ENCODE measurements around the gene TBC1D22A. TPM values are rescaled to one million over a fixed set of nuclear protein-coding genes. Genes with fewer than 3 reads are reported as not detected.
A peak's percentile ranks its signal among the peaks of the same experiment; 100 is the strongest.

The TBC1D22A gene
- polyA plus RNA-seq, 1 of the 3 experiments (the other 2 are of a cell fraction): 16.5 TPM

DNA sequence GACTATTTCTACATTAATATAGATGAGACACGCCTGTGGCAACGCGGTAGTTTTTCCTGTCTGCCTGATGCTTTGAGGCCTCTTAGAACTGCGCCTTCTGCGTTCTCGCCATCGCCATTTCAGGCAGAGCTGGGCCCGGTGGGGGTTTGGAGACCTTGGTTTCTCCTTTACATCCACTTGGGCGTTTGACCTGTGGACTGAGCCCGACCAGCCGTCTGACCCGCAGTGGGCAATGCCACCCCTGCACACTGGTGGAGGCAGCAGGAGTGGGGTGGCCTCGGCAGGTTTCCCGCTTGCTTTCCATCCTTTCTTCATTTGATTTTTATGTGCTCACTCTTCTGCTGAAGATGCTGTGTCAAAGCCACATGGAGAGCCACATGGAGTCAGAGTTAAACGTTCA is 130.4 kb downstream of the TBC1D22A start (continued):
- TF ChIP-seq CTCF (IDR thresholded peaks at IDR 0.05): no peak
- no peak for TF ChIP-seq RFX5 (IDR thresholded peaks at IDR 0.05; ENCODE audit: low read length)
- TF ChIP-seq PBX3 (IDR thresholded peaks at IDR 0.05): no peak
- no peak for TF ChIP-seq SMC3 (IDR thresholded peaks at IDR 0.05; ENCODE audit: low read depth, low read length)
- no peak for TF ChIP-seq JUND (IDR thresholded peaks at IDR 0.05)
- TF ChIP-seq FOXM1 (IDR thresholded peaks at IDR 0.05; ENCODE audit: low read depth): no peak
- no peak for TF ChIP-seq TEAD4 (IDR thresholded peaks at IDR 0.05; ENCODE audit: borderline replicate concordance, insufficient read depth)

DNA sequence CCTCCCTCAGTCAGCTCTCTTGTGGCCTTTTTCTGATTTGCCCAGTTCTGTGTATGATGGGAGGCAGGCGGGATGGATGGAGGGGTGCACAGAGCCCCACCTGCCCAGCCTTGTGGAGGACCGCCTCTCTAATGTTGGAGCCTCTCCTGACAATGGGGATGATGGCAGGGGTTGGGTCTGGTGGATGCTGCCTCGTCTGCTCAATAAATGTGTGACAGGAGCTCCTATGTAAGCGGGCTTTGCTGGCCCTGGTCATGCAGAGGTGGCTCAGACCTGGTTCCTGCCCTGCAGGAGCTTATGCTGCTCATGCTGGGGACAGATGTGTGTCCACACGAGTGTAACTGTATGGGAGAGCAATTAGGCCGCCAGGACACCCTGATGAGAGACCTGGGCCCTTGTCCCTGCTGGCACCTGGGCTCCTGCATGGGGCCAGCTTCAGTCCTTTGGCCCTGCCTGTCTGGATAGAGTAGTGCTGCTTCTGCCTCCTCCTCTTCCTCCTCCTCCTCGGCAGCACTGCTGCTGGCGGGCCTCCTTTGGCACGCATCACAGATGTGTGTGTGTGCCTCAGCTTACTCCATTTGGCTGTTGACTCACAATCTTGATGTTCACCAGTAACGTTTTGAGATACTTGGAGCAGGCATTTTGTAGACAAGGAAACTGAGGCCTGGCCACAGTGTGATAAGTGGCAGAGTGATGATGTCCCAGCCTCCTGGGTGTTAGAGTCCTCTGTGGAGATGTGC is 131.0 kb downstream of the TBC1D22A start:
- Histone ChIP-seq H3F3A (replicated peaks; ENCODE audit: insufficient read depth) (no peaks in the 10 kb centered on the region), H3K9me3 (no peaks in the 10 kb centered on the region), H4K20me1 (ENCODE audit: insufficient read depth) (no peaks in the 10 kb centered on the region), H3K79me2 (ENCODE audit: insufficient read depth) (no peaks in the 10 kb centered on the region), H3K4me2 (no peak overlapping the region), H3K36me3 (replicated peaks in 1 of 2; ENCODE audit: control insufficient read depth in 1 of 2, insufficient read depth in 2 of 2, low read length in 1 of 2) (peaks cover 4 to 11% of the 10 kb centered on the region in 2 experiments), H3K27me3 (ENCODE audit: insufficient read depth) (no peaks in the 10 kb centered on the region), H3K9me2 (no peaks in the 10 kb centered on the region), H2AFZ (ENCODE audit: low read depth) (no peak overlapping the region), H3K4me1 (ENCODE audit: control insufficient read depth in 1 of 2, insufficient read depth in 2 of 2, low read depth in 1 of 2, low read length in 1 of 2) (peaks cover 0 to 47% of the 10 kb centered on the region in 2 experiments; a peak in 2 of 4 replicates), H3K9ac (no peak overlapping the region), H3K4me3 (ENCODE audit: low read depth in 2 of 2, low read length in 1 of 2) (no peak overlapping the region), H3K27ac (ENCODE audit: low read depth in 2 of 2, low read length in 1 of 2) (peak overlapping the region in 1 of 2 experiments; percentile 36; a peak in 2 of 4 replicates)
- WGBS (ENCODE audit: low lambda C conversion rate): 96% methylated on average over 8 of the region's 10 CpGs
- TF ChIP-seq MXI1 (IDR thresholded peaks at IDR 0.05; ENCODE audit: low read depth, low read length) (0 out of 2 replicates have a peak, but pooled peaks have one; percentile 1), RFX5 (IDR thresholded peaks at IDR 0.05; ENCODE audit: low read length) (no peak)
- DNase-seq: no peak
- POLR2A ChIA-PET: no interaction called here
- CTCF ChIA-PET: interaction anchor here (0.6 to 2.9 kb wide), 3 partner anchors 90 to 305 kb away, joined by 3 to 11 read pairs (median 3); no protein-coding TSS in a partner anchor

DNA sequence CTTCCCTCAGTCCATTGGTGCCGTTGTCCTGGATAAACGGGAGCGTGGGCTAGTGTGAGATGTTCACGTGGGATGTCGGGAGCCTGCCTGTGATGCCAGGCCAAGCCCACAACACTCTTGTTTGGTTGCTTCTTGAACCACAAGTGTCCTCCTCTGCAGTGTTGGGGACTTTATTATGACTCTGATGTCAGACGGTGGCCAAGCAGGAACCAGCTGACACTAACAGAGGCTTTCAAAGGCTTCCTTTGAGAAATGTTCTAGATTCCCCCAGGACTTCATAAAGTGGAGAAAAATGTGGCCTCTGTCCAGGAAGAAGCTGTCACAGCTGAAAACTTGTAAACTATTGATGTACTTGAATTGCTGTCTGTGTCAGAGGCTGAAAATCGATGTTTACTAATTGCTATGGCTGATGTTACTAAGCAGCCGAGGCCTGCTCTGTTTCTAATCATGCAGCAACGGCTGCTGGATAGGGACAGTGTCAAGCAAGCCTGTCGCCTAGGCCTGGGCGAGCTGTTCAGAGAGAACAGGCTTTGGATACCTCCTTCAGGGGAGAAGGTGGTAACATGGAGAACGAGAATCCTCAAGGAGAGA is 131.7 kb downstream of the TBC1D22A start:
- Histone ChIP-seq H3F3A (replicated peaks; ENCODE audit: insufficient read depth) (no peaks in the 10 kb centered on the region), H3K36me3 (replicated peaks in 1 of 2; ENCODE audit: control insufficient read depth in 1 of 2, insufficient read depth in 2 of 2, low read length in 1 of 2) (peaks cover 4 to 11% of the 10 kb centered on the region in 2 experiments), H3K4me3 (ENCODE audit: low read depth in 2 of 2, low read length in 1 of 2) (no peak overlapping the region), H3K4me2 (no peak overlapping the region), H3K79me2 (ENCODE audit: insufficient read depth) (no peaks in the 10 kb centered on the region), H3K9me3 (no peaks in the 10 kb centered on the region), H4K20me1 (ENCODE audit: insufficient read depth) (no peaks in the 10 kb centered on the region), H3K27me3 (ENCODE audit: insufficient read depth) (no peaks in the 10 kb centered on the region), H3K9me2 (no peaks in the 10 kb centered on the region), H3K27ac (ENCODE audit: low read depth in 2 of 2, low read length in 1 of 2) (peak overlapping the region in 1 of 2 experiments; percentile 36; a peak in 2 of 4 replicates), H2AFZ (ENCODE audit: low read depth) (no peak overlapping the region), H3K9ac (no peak overlapping the region), H3K4me1 (ENCODE audit: control insufficient read depth in 1 of 2, insufficient read depth in 2 of 2, low read depth in 1 of 2, low read length in 1 of 2) (peaks cover 0 to 49% of the 10 kb centered on the region in 2 experiments; a peak in 2 of 4 replicates)
- CTCF ChIA-PET: interaction anchor here (2.9 kb wide), 1 partner anchor 91 kb away, joined by 11 read pairs; no protein-coding TSS in a partner anchor
- DNase-seq: peak; percentile 54
- POLR2A ChIA-PET: no interaction called here
- 82% methylated on average over 6 of the region's 12 CpGs for WGBS (ENCODE audit: low lambda C conversion rate)
- no peak for TF ChIP-seq NFIC (IDR thresholded peaks at IDR 0.05; ENCODE audit: borderline replicate concordance)
- TF ChIP-seq MEF2A (IDR thresholded peaks at IDR 0.05; ENCODE audit: borderline replicate concordance, low read depth): no peak
- no peak for TF ChIP-seq SIN3A (IDR thresholded peaks at IDR 0.05; ENCODE audit: borderline replicate concordance, low read depth, low read length)
- no peak for TF ChIP-seq MXI1 (IDR thresholded peaks at IDR 0.05; ENCODE audit: low read depth, low read length)
- TF ChIP-seq USF2 (IDR thresholded peaks at IDR 0.05; ENCODE audit: borderline replicate concordance, low read depth, low read length): no peak
- no peak for TF ChIP-seq ZBTB33 (IDR thresholded peaks at IDR 0.05; ENCODE audit: borderline replicate concordance, low read depth)
- TF ChIP-seq RAD21 (IDR thresholded peaks at IDR 0.05; ENCODE audit: low read length): no peak
- no peak for TF ChIP-seq YY1 (IDR thresholded peaks at IDR 0.05; ENCODE audit: low read depth)
- no peak for TF ChIP-seq CTCF (IDR thresholded peaks at IDR 0.05)
